B cell (primary cell): Measurements from ENCODE around the gene TBX4. TPM values are rescaled to one million over a fixed set of nuclear protein-coding genes. Genes with fewer than 3 reads are reported as not detected.

Experiments used
- ATAC-seq: fragments of 200-7000 bp; cut with Tn5 transposase; one replicate; pipeline ENCODE4 v1.10.0; 2021; ENCODE audit warnings: low read depth, mild to moderate bottlenecking, moderate number of reproducible peaks, moderate library complexity
- CTCF ChIA-PET: fragments of 350-600 bp; sonication (Branson Sonifier 250); formaldehyde crosslinking; loops from one replicate; lab custom pipeline; 2021; ENCODE audit warnings: antibody characterized with exemption, inconsistent platforms; lab: Charles Lee
- POLR2A ChIA-PET: fragments of 350-600 bp; sonication (Branson Sonifier 250); formaldehyde crosslinking; loops from one replicate; lab custom pipeline; 2021; ENCODE audit warnings: antibody characterized with exemption; lab: Charles Lee
- DNase-seq: peaks from one replicate; pipeline ENCODE4 v3.0.0; 2013
- H2AFZ ChIP-seq: 2 replicates; pipeline ENCODE4 v1.6.1; 2012; ENCODE audit warnings: mild to moderate bottlenecking, low read depth, low read length; ENCODE audit not compliant: insufficient read depth, poor library complexity, severe bottlenecking
- H3K27ac ChIP-seq, 2 donors: 1 replicate in 1 of 2; 2 replicates in 1 of 2; pipeline ENCODE4 v1.5.1; 2012 to 2013; ENCODE audit warnings: low read length in 2 of 2, mild to moderate bottlenecking in 2 of 2, moderate library complexity in 1 of 2
- H3K27me3 ChIP-seq, 4 experiments: fragments of 200-600 bp in 1 of 4; sonication (generic) in 1 of 4; replicated peaks in 1 of 4; 1 replicate in 2 of 4; 2 replicates in 2 of 4; pipeline versions ENCODE4 v1.6.1 to v1.7.0; 2013 to 2016; ENCODE audit warnings: low read length in 3 of 4, mild to moderate bottlenecking in 2 of 4, mixed read lengths in 1 of 4, moderate library complexity in 1 of 4; ENCODE audit not compliant: insufficient read depth in 4 of 4, control insufficient read depth in 3 of 4; ENCODE audit errors: control extremely low read depth in 1 of 4
- H3K36me3 ChIP-seq, 2 experiments: replicated peaks in 1 of 2; 1 replicate in 1 of 2; 2 replicates in 1 of 2; pipeline versions ENCODE4 v1.6.1 to v1.7.1; 2013; ENCODE audit warnings: low read length in 1 of 2; ENCODE audit not compliant: insufficient read depth in 2 of 2, control insufficient read depth in 1 of 2; ENCODE audit errors: control extremely low read depth in 1 of 2, extremely low read depth in 1 of 2
- H3K4me1 ChIP-seq, 2 donors: fragments of 200-600 bp in 1 of 2; sonication (generic) in 1 of 2; 1 replicate in 1 of 2; 2 replicates in 1 of 2; pipeline versions ENCODE4 v1.5.1 to v1.6.1; 2013 to 2017; ENCODE audit warnings: low read length in 2 of 2; ENCODE audit not compliant: control insufficient read depth in 2 of 2, insufficient read depth in 2 of 2
- H3K4me2 ChIP-seq: replicated peaks from 2 replicates; pipeline ENCODE3; 2012; ENCODE audit warnings: mild to moderate bottlenecking, low read depth, low read length; ENCODE audit not compliant: poor library complexity, severe bottlenecking
- H3K4me3 ChIP-seq, 5 experiments: fragments of 200-600 bp in 1 of 5; sonication (generic) in 1 of 5; 1 replicate in 3 of 5; 2 replicates in 2 of 5; pipeline versions ENCODE4 v1.5.1 to v1.7.0; 2011 to 2016; ENCODE audit warnings: low read length in 4 of 5, mild to moderate bottlenecking in 4 of 5, low read depth in 2 of 5, control low read depth in 1 of 5, moderate library complexity in 1 of 5; ENCODE audit not compliant: insufficient read depth in 1 of 5; ENCODE audit errors: control extremely low read depth in 1 of 5, extremely low read depth in 1 of 5
- H3K79me2 ChIP-seq: fragments of 200-600 bp; sonication (generic); one replicate; pipeline ENCODE4 v1.6.0; 2016; ENCODE audit warnings: low read length; ENCODE audit not compliant: control insufficient read depth, insufficient read depth
- H3K9ac ChIP-seq: fragments of 200-600 bp; sonication (generic); 2 replicates; pipeline ENCODE4 v1.6.1; 2017; ENCODE audit warnings: mild to moderate bottlenecking, low read length, moderate library complexity
- H3K9me3 ChIP-seq, 3 donors: one replicate each; pipeline versions ENCODE4 v1.6.1 to v1.7.1; 2013; ENCODE audit warnings: low read length in 2 of 3; ENCODE audit not compliant: control insufficient read depth in 2 of 3, insufficient read depth in 1 of 3; ENCODE audit errors: control extremely low read depth in 1 of 3
- H4K20me1 ChIP-seq: 2 replicates; pipeline ENCODE4 v1.6.0; 2012; ENCODE audit warnings: mild to moderate bottlenecking, low read length; ENCODE audit not compliant: insufficient read depth, control insufficient read depth, poor library complexity, severe bottlenecking
- H3K27ac Mint-ChIP-seq: one replicate; pipeline ENCODE4 v1.8.0; 2021; ENCODE audit warnings: mixed read lengths
- H3K27me3 Mint-ChIP-seq: one replicate; pipeline ENCODE4 v1.8.0; 2021; ENCODE audit warnings: mixed read lengths
- H3K4me1 Mint-ChIP-seq: one replicate; pipeline ENCODE4 v1.8.0; 2021; ENCODE audit warnings: mixed read lengths
- H3K4me3 Mint-ChIP-seq: one replicate; pipeline ENCODE4 v1.8.0; 2021; ENCODE audit warnings: mixed read lengths
- H3K9me3 Mint-ChIP-seq: one replicate; pipeline ENCODE4 v1.8.0; 2022; ENCODE audit warnings: mixed read lengths; ENCODE audit not compliant: insufficient read depth
- CTCF ChIP-seq: fragments of 200-600 bp; IDR thresholded peaks from one replicate; pipeline ENCODE4 v1.8.0; 2022; ENCODE audit warnings: antibody characterized with exemption, mild to moderate bottlenecking
- EZH2 ChIP-seq: IDR thresholded peaks from 2 replicates; pipeline ENCODE4 v1.6.1; 2012; ENCODE audit warnings: borderline replicate concordance, low read depth, mild to moderate bottlenecking, moderate library complexity, low read length; ENCODE audit not compliant: insufficient read depth, poor library complexity, severe bottlenecking
- WGBS: methylation state at CpG from one replicate; pipeline ENCODE4 v1.1.5; 2013; ENCODE audit warnings: missing lambda C conversion rate; ENCODE audit not compliant: insufficient coverage; 5-methylcytosine and 5-hydroxymethylcytosine counted together
- intact Hi-C: fragments of 100-400 bp; cut with micrococcal nuclease; formaldehyde crosslinking; loops from one replicate; pipeline ENCODE4 v1.10.0; 2022
- polyA plus RNA-seq: library from polyadenylated mRNA; depleted of rRNA; stranded (reverse); fragments of >200 nt; gene quantifications from 2 replicates; pipeline ENCODE4 v1.2.3, GENCODE V29; 2012
- total RNA-seq, 2 donors: library from RNA; stranded (reverse); fragments of 120-200 nt in 1 of 2; gene quantifications; 1 replicate in 1 of 2; 2 replicates in 1 of 2; pipeline versions ENCODE4 v1.2.3 to v1.2.4, GENCODE V29; 2013 to 2022

Gene TBX4
- total and polyA plus RNA-seq, 2 donors (not counting 1 experiment from before 2014, with no cell fraction given) = not detected

GRCh38 chr17:61488878-61489718 lies 36.9 kb downstream of the TBX4 start:
- intact Hi-C loops = no loop called here
- Histone ChIP-seq H3K27ac (no peak overlapping the region), H3K27me3 (no peaks in the 10 kb centered on the region), H3K9ac (no peak overlapping the region), H3K4me1 (no peaks in the 10 kb centered on the region), H3K4me3 (no peak overlapping the region), H3K4me2 (no peak overlapping the region), H3K79me2 (no peaks in the 10 kb centered on the region), H3K9me3 (peaks cover 0 to 2% (median 0%) of the 10 kb centered on the region in 3 donors), H3K36me3 (no peaks in the 10 kb centered on the region), H2AFZ (no peak overlapping the region), H4K20me1 (no peaks in the 10 kb centered on the region)
- Mint-ChIP-seq H3K4me1 (no peaks in the 10 kb centered on the region), H3K27ac (no peak overlapping the region), H3K9me3 (no peaks in the 10 kb centered on the region), H3K27me3 (peaks cover 8% of the 10 kb centered on the region), H3K4me3 (no peak overlapping the region)
- DNase-seq (no peak), ATAC-seq (no peak)
- WGBS = 92% methylated on average over 8 of the region's 16 CpGs
- POLR2A ChIA-PET = no interaction called here
- TF ChIP-seq EZH2 (no peak), CTCF (no peak)
- CTCF ChIA-PET = no interaction called here

GRCh38 chr17:61489719-61490490 lies 37.7 kb downstream of the TBX4 start:
- Mint-ChIP-seq H3K27ac (no peak overlapping the region), H3K27me3 (peaks cover 14% of the 10 kb centered on the region), H3K4me1 (no peaks in the 10 kb centered on the region), H3K4me3 (no peak overlapping the region), H3K9me3 (no peaks in the 10 kb centered on the region)
- 93% methylated on average over 11 of the region's 12 CpGs for WGBS
- no peak overlapping the region for H3K27ac ChIP-seq
- TF ChIP-seq CTCF = no peak
- TF ChIP-seq EZH2 = no peak
- peaks cover 0 to 2% (median 0%) of the 10 kb centered on the region in 3 donors for H3K9me3 ChIP-seq
- H3K36me3 ChIP-seq = no peaks in the 10 kb centered on the region
- H2AFZ ChIP-seq = no peak overlapping the region
- no peaks in the 10 kb centered on the region for H3K79me2 ChIP-seq
- POLR2A ChIA-PET = no interaction called here
- intact Hi-C loops = no loop called here
- no peak overlapping the region for H3K4me3 ChIP-seq
- no peak for ATAC-seq
- DNase-seq = no peak
- CTCF ChIA-PET = no interaction called here
- no peaks in the 10 kb centered on the region for H4K20me1 ChIP-seq
- no peak overlapping the region for H3K4me2 ChIP-seq
- H3K9ac ChIP-seq = no peak overlapping the region
- H3K4me1 ChIP-seq = no peaks in the 10 kb centered on the region
- H3K27me3 ChIP-seq = no peaks in the 10 kb centered on the region
